NT2/D1 (cell line): Measurements from ENCODE around the gene CUTA.
A peak's percentile ranks its signal among the peaks of the same experiment; 100 is the strongest.
"Not testable (repeated sequence)": the region's sequence is repeated elsewhere in the genome, so short reads cannot be mapped to it uniquely, and the experiment has no call there.

ENCODE experiments used
- DNase-seq: peaks from one replicate; pipeline ENCODE4 v3.0.0-alpha.2; 2011; ENCODE audit warnings: low read depth, low spot score
- H3K27me3 ChIP-seq: 2 replicates; pipeline ENCODE4 v1.6.0; 2011; ENCODE audit warnings: mild to moderate bottlenecking; ENCODE audit not compliant: insufficient read length, insufficient read depth
- H3K36me3 ChIP-seq: 2 replicates; pipeline ENCODE4 v1.6.1; 2011; ENCODE audit warnings: mild to moderate bottlenecking, low read length, mixed read lengths; ENCODE audit not compliant: insufficient read depth, insufficient read length
- H3K4me1 ChIP-seq: 2 replicates; pipeline ENCODE4 v1.5.1; 2011; ENCODE audit not compliant: insufficient read depth, insufficient read length
- H3K4me3 ChIP-seq: 2 replicates; pipeline ENCODE4 v1.5.1; 2011; ENCODE audit warnings: low read depth; ENCODE audit not compliant: insufficient read length
- H3K9ac ChIP-seq: 2 replicates; pipeline ENCODE4 v1.6.0; 2011; ENCODE audit warnings: low read depth; ENCODE audit not compliant: insufficient read length
- H3K9me3 ChIP-seq: 2 replicates; pipeline ENCODE4 v1.5.1; 2011; ENCODE audit warnings: mild to moderate bottlenecking, low read length; ENCODE audit not compliant: insufficient read depth
- SUZ12 ChIP-seq: IDR thresholded peaks from 2 replicates; pipeline ENCODE4 v1.6.1; 2011; ENCODE audit not compliant: insufficient read length, insufficient read depth; ENCODE audit errors: extremely low read depth
- YY1 ChIP-seq: IDR thresholded peaks from 2 replicates; pipeline ENCODE4 v1.6.1; 2011; ENCODE audit not compliant: insufficient read length, insufficient read depth
- ZNF274 ChIP-seq: IDR thresholded peaks from 2 replicates; pipeline ENCODE4 v1.6.1; 2011; ENCODE audit warnings: mild to moderate bottlenecking, low read depth, low read length

CUTA gene

GRCh38 chr6:33391278-33391921, 26.5 kb downstream of the CUTA start, which contains the start of gene KIFC1:
TSS of gene KIFC1 (plus strand) at chr6:33391823. CDS start at chr6:33391986, 163 bp downstream.
- peak; percentile 96 for DNase-seq
- Histone ChIP-seq H3K9me3 (no peaks in the 10 kb centered on the region), H3K36me3 (peaks cover 13% of the 10 kb centered on the region)

GRCh38 chr6:33390767-33391277, 27.1 kb downstream of the CUTA start:
- no peak for DNase-seq
- TF ChIP-seq SUZ12, result no peak
- no peak for TF ChIP-seq YY1
- TF ChIP-seq ZNF274, result no peak
- Histone ChIP-seq H3K4me1 (no peaks in the 10 kb centered on the region), H3K9ac (peak overlapping the region; percentile 4), H3K4me3 (no peak overlapping the region), H3K9me3 (no peaks in the 10 kb centered on the region), H3K27me3 (no peaks in the 10 kb centered on the region), H3K36me3 (peaks cover 9% of the 10 kb centered on the region)

More at GRCh38 chr6:33391278-33391921, 26.5 kb downstream of the CUTA start, which contains the start of gene KIFC1:
- Histone ChIP-seq H3K27me3 (no peaks in the 10 kb centered on the region), H3K9ac (peak within 1 kb of the TSS; percentile 90), H3K4me3 (peak within 1 kb of the TSS; percentile 85), H3K4me1 (no peaks in the 10 kb centered on the region)
- TF ChIP-seq SUZ12 (no peak), ZNF274 (no peak), YY1 (no peak)

GRCh38 chr6:33390173-33390572, 27.7 kb downstream of the CUTA start:
- no peak for DNase-seq
- Histone ChIP-seq H3K4me1 (no peaks in the 10 kb centered on the region), H3K9ac (no peak overlapping the region), H3K36me3 (peaks cover 9% of the 10 kb centered on the region), H3K27me3 (no peaks in the 10 kb centered on the region), H3K4me3 (no peak overlapping the region), H3K9me3 (no peaks in the 10 kb centered on the region)
- no peak for TF ChIP-seq SUZ12
- TF ChIP-seq YY1, result no peak
- no peak for TF ChIP-seq ZNF274

GRCh38 chr6:33384581-33385020, 33.3 kb downstream of the CUTA start:
- Histone ChIP-seq H3K9me3 (no peaks in the 10 kb centered on the region), H3K9ac (no peak overlapping the region), H3K36me3 (no peaks in the 10 kb centered on the region), H3K4me1 (no peaks in the 10 kb centered on the region), H3K27me3 (no peaks in the 10 kb centered on the region), H3K4me3 (no peak overlapping the region)
- no peak for TF ChIP-seq YY1
- TF ChIP-seq ZNF274, result no peak
- TF ChIP-seq SUZ12, result no peak
- no peak for DNase-seq

GRCh38 chr6:33383427-33384185, 34.3 kb downstream of the CUTA start:
- no peaks in the 10 kb centered on the region for H3K27me3 ChIP-seq
- no peaks in the 10 kb centered on the region for H3K4me1 ChIP-seq
- no peaks in the 10 kb centered on the region for H3K9me3 ChIP-seq
- no peak for DNase-seq
- H3K36me3 ChIP-seq, result no peaks in the 10 kb centered on the region
- no peak overlapping the region for H3K4me3 ChIP-seq
- TF ChIP-seq ZNF274 (no peak), SUZ12 (no peak), YY1 (no peak)
- H3K9ac ChIP-seq, result no peak overlapping the region

- Histone ChIP-seq H3K9me3 (no peaks in the 10 kb centered on the region), H3K27me3 (no peaks in the 10 kb centered on the region), H3K36me3 (no peaks in the 10 kb centered on the region), H3K4me1 (no peaks in the 10 kb centered on the region), H3K9ac (no peak overlapping the region), H3K4me3 (no peak overlapping the region)
- TF ChIP-seq YY1 (no peak), SUZ12 (no peak), ZNF274 (no peak)
- DNase-seq, result no peak
These were observed 37.5 kb downstream of the CUTA start for GRCh38 chr6:33380272-33380981.

- not testable (repeated sequence) for H3K4me3 ChIP-seq, DNase-seq, H3K9me3 ChIP-seq, H3K36me3 ChIP-seq, H3K4me1 ChIP-seq, H3K27me3 ChIP-seq, H3K9ac ChIP-seq
These were observed 38.7 kb downstream of the CUTA start for GRCh38 chr6:33379184-33379583.
